SK-N-SH (cell line): ENCODE data around the gene UBFD1. TPM values are rescaled to one million over a fixed set of nuclear protein-coding genes. Genes with fewer than 3 reads are reported as not detected.
A peak's percentile ranks its signal among the peaks of the same experiment; 100 is the strongest.

Experiments
- CTCF ChIA-PET: fragments of 300-600, 350-600 bp; formaldehyde crosslinking; extraction: SDS; loops from one replicate; lab custom pipeline; 2021; lab: Yijun Ruan, JAX
- POLR2A ChIA-PET: fragments of 350-600 bp; sonication (Branson Sonifier 250); formaldehyde crosslinking; extraction: SDS; loops from one replicate; lab custom pipeline; 2020; ENCODE audit warnings: antibody characterized with exemption, inconsistent platforms; lab: Yijun Ruan, JAX
- DNase-seq: peaks from one replicate; pipeline ENCODE4 v3.0.0; 2012
- H2AFZ ChIP-seq: fragments of 200-600 bp; sonication (generic); 2 replicates; pipeline ENCODE4 v1.8.1; 2016; ENCODE audit warnings: antibody characterized with exemption, mild to moderate bottlenecking, low read depth
- H3F3A ChIP-seq: fragments of 200-600 bp; sonication (generic); replicated peaks from 2 replicates; pipeline ENCODE3; 2016; ENCODE audit warnings: antibody characterized with exemption, mild to moderate bottlenecking; ENCODE audit not compliant: insufficient read depth
- H3K27ac ChIP-seq, 2 experiments: fragments of 200-500 bp in 1 of 2; fragments of 200-600 bp in 1 of 2; sonication (Bioruptor generic) in 1 of 2; sonication (generic), shearing (Covaris generic) in 1 of 2; 2 replicates each; pipeline versions ENCODE4 v1.5.1 to v1.6.1; 2014 to 2016; ENCODE audit warnings: low read depth in 2 of 2, inconsistent platforms in 1 of 2, low read length in 1 of 2, mild to moderate bottlenecking in 1 of 2, mixed read lengths in 1 of 2
- H3K27me3 ChIP-seq: fragments of 200-600 bp; sonication (generic), shearing (Covaris generic); 2 replicates; pipeline ENCODE4 v1.6.1; 2016; ENCODE audit warnings: mixed run types; ENCODE audit not compliant: insufficient read depth
- H3K36me3 ChIP-seq, 2 experiments: fragments of 200-500 bp in 1 of 2; fragments of 200-600 bp in 1 of 2; sonication (Bioruptor generic) in 1 of 2; sonication (generic) in 1 of 2; replicated peaks in 1 of 2; 2 replicates each; pipeline versions ENCODE3 to v1.5.1; 2014 to 2016; ENCODE audit warnings: low read length in 1 of 2, mild to moderate bottlenecking in 1 of 2; ENCODE audit not compliant: insufficient read depth in 2 of 2, control insufficient read depth in 1 of 2
- H3K4me1 ChIP-seq, 2 experiments: fragments of 200-500 bp in 1 of 2; fragments of 200-600 bp in 1 of 2; sonication (Bioruptor generic) in 1 of 2; sonication (generic), shearing (Covaris generic) in 1 of 2; 2 replicates each; pipeline versions ENCODE4 v1.5.1 to v1.6.1; 2014 to 2016; ENCODE audit warnings: low read depth in 1 of 2, low read length in 1 of 2, mixed run types in 1 of 2; ENCODE audit not compliant: insufficient read depth in 2 of 2, control insufficient read depth in 1 of 2
- H3K4me2 ChIP-seq: fragments of 200-600 bp; sonication (generic), shearing (Covaris generic); 2 replicates; pipeline ENCODE4 v1.6.1; 2017; ENCODE audit warnings: mixed run types
- H3K4me3 ChIP-seq, 2 experiments: fragments of 200-500 bp in 1 of 2; fragments of 200-600 bp in 1 of 2; sonication (Bioruptor generic) in 1 of 2; sonication (generic), shearing (Covaris generic) in 1 of 2; 2 replicates each; pipeline versions ENCODE4 v1.5.1 to v1.8.1; 2014 to 2016; ENCODE audit warnings: low read depth in 2 of 2, inconsistent platforms in 1 of 2, low read length in 1 of 2, mild to moderate bottlenecking in 1 of 2, mixed read lengths in 1 of 2, moderate library complexity in 1 of 2
- H3K79me2 ChIP-seq: fragments of 200-600 bp; sonication (generic); 2 replicates; pipeline ENCODE4 v1.8.1; 2017; ENCODE audit warnings: mild to moderate bottlenecking; ENCODE audit not compliant: insufficient read depth
- H3K9ac ChIP-seq: fragments of 200-600 bp; sonication (generic); 2 replicates; pipeline ENCODE4 v1.6.1; 2017; ENCODE audit warnings: mixed run types
- H3K9me2 ChIP-seq: fragments of 200-600 bp; sonication (generic); 2 replicates; pipeline ENCODE4 v1.6.1; 2017; ENCODE audit warnings: mixed run types
- H3K9me3 ChIP-seq: fragments of 200-600 bp; sonication (generic); 2 replicates; pipeline ENCODE4 v1.6.1; 2017; ENCODE audit warnings: mixed run types, mild to moderate bottlenecking, moderate library complexity
- H4K20me1 ChIP-seq: fragments of 200-600 bp; sonication (generic); 2 replicates; pipeline ENCODE4 v1.6.1; 2017; ENCODE audit warnings: mild to moderate bottlenecking, mixed run types; ENCODE audit not compliant: insufficient read depth
- ELF1 ChIP-seq: IDR thresholded peaks from 2 replicates; pipeline ENCODE4 v1.4.0; 2012
- EP300 ChIP-seq, 2 experiments: IDR thresholded peaks; 2 replicates each; pipeline versions ENCODE4 v1.4.0 to v1.6.1; 2012; ENCODE audit warnings: borderline replicate concordance in 1 of 2, low read depth in 1 of 2, low read length in 1 of 2
- FOSL2 ChIP-seq: IDR thresholded peaks from 2 replicates; pipeline ENCODE4 v1.4.0; 2012; ENCODE audit warnings: low read depth, mild to moderate bottlenecking, moderate library complexity, borderline replicate concordance
- JUND ChIP-seq: IDR thresholded peaks from 2 replicates; pipeline ENCODE4 v1.4.0; 2012
- MXI1 ChIP-seq: IDR thresholded peaks from 2 replicates; pipeline ENCODE4 v1.6.1; 2012; ENCODE audit warnings: mild to moderate bottlenecking, low read depth, low read length, improper control_type of control experiment
- NFIC ChIP-seq: IDR thresholded peaks from 2 replicates; pipeline ENCODE4 v1.4.0; 2012; ENCODE audit warnings: borderline replicate concordance
- RFX5 ChIP-seq: IDR thresholded peaks from 2 replicates; pipeline ENCODE4 v1.6.1; 2012; ENCODE audit warnings: mild to moderate bottlenecking, improper control_type of control experiment, low read length
- RXRA ChIP-seq: IDR thresholded peaks from 2 replicates; pipeline ENCODE4 v1.4.0; 2012; ENCODE audit warnings: low read depth, mild to moderate bottlenecking, borderline replicate concordance
- SIN3A ChIP-seq: IDR thresholded peaks from 2 replicates; pipeline ENCODE4 v1.6.1; 2012; ENCODE audit warnings: low read depth, mild to moderate bottlenecking, low read length, moderate library complexity, borderline replicate concordance
- SMC3 ChIP-seq: IDR thresholded peaks from 2 replicates; pipeline ENCODE4 v1.6.1; 2012; ENCODE audit warnings: low read depth, low read length, improper control_type of control experiment
- TCF12 ChIP-seq: IDR thresholded peaks from 2 replicates; pipeline ENCODE4 v1.4.0; 2012
- YY1 ChIP-seq: IDR thresholded peaks from 2 replicates; pipeline ENCODE4 v1.4.0; 2012; ENCODE audit warnings: low read depth, mild to moderate bottlenecking
- ZBTB33 ChIP-seq: IDR thresholded peaks from 2 replicates; pipeline ENCODE4 v1.4.0; 2012; ENCODE audit warnings: low read depth, borderline replicate concordance
- WGBS: methylation state at CpG from one replicate; pipeline ENCODE4 v1.1.6; 2017; ENCODE audit warnings: low lambda C conversion rate; 5-methylcytosine and 5-hydroxymethylcytosine counted together
- polyA plus RNA-seq, 3 experiments: library from polyadenylated mRNA; depleted of rRNA; stranded (reverse); fragments of >200 nt; gene quantifications; 2 replicates each; pipeline ENCODE4 v1.2.3, GENCODE V29; 2012
- TF ChIP-seq, protein P1 (sequence below): fragments of 150-350 bp; IDR thresholded peaks from 2 replicates; pipeline ENCODE4 v1.6.1; 2016; ENCODE audit warnings: mild to moderate bottlenecking, low read depth, low read length
- TF ChIP-seq, protein P2 (sequence below): IDR thresholded peaks from 2 replicates; pipeline ENCODE4 v1.4.0; 2012; ENCODE audit warnings: low read depth
- TF ChIP-seq, protein P3 (sequence below): IDR thresholded peaks from 2 replicates; pipeline ENCODE4 v1.6.1; 2012; ENCODE audit warnings: mild to moderate bottlenecking, low read depth, low read length, moderate library complexity

Gene UBFD1
- polyA plus RNA-seq, 1 of the 3 experiments (the other 2 are of a cell fraction): 66.1 TPM

GRCh38 chr16:23587726-23588125 is 30.2 kb downstream of the UBFD1 start:
- peak overlapping the region; percentile 30; the same call in 1 of the 2 replicates for H3K9ac ChIP-seq
- peaks cover 8% of the 10 kb centered on the region; the same call in 1 of the 2 replicates for H4K20me1 ChIP-seq
- no peaks in the 10 kb centered on the region for H3K9me2 ChIP-seq
- H3K4me1 ChIP-seq: no peaks in the 10 kb centered on the region
- no peaks in the 10 kb centered on the region for H3K27me3 ChIP-seq
- ChIA-PET CTCF (no interaction called here), POLR2A (no interaction called here)
- no peaks in the 10 kb centered on the region for H3K9me3 ChIP-seq
- H3K4me2 ChIP-seq: peak overlapping the region; percentile 30; the same call in 1 of the 2 replicates
- H3K79me2 ChIP-seq: peaks cover 70% of the 10 kb centered on the region
- peak; percentile 82 for TF ChIP-seq NFIC
- TF ChIP-seq FOSL2: peak; percentile 34; the same call in 1 of the 2 replicates
- no peak for TF ChIP-seq ZBTB33
- no peak for TF ChIP-seq RXRA
- TF ChIP-seq TCF12: peak; percentile 44; the same call in 1 of the 2 replicates
- TF ChIP-seq EP300 (IDR thresholded peaks at IDR 0.05; ENCODE audit: borderline replicate concordance in 1 of 2, low read depth in 1 of 2, low read length in 1 of 2): no peak
- TF ChIP-seq, protein P1, sequence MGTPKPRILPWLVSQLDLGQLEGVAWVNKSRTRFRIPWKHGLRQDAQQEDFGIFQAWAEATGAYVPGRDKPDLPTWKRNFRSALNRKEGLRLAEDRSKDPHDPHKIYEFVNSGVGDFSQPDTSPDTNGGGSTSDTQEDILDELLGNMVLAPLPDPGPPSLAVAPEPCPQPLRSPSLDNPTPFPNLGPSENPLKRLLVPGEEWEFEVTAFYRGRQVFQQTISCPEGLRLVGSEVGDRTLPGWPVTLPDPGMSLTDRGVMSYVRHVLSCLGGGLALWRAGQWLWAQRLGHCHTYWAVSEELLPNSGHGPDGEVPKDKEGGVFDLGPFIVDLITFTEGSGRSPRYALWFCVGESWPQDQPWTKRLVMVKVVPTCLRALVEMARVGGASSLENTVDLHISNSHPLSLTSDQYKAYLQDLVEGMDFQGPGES: no peak
- TF ChIP-seq JUND: 0 out of 2 replicates have a peak, but pooled peaks have one; percentile 34
- TF ChIP-seq RFX5: no peak
- no peak overlapping the region for H2AFZ ChIP-seq
- DNase-seq: no peak
- peaks cover 34 to 41% of the 10 kb centered on the region in 2 experiments for H3K36me3 ChIP-seq
- peak overlapping the region in 1 of 2 experiments; percentile 52; a peak in 2 of 4 replicates for H3K27ac ChIP-seq
- H3F3A ChIP-seq: peaks cover 3% of the 10 kb centered on the region
- no peak overlapping the region for H3K4me3 ChIP-seq
- 68% methylated on average over 5 of the region's 5 CpGs for WGBS

DNA sequence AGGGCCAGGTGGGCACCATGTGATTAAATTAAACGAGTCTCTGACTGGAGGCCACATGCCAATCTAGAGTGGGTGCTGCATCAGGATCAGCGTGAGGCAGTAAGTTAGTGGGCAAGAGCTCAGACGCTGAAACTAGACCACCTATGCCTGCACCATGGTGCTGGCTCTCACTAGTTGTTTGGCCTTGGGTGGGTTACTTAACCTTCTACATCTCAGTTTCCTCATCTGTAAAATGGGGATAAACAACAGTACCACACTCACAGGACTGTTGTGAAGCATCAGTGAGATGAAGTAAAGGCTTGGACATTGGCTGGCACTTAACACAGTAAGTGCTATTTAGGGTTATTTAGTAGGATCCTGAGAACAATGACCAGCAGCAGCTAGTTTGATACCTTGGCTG is 32.7 kb downstream of the UBFD1 start:
- no peaks in the 10 kb centered on the region for H3K27me3 ChIP-seq
- no peak overlapping the region for H2AFZ ChIP-seq
- no peak for DNase-seq
- peaks cover 0 to 2% of the 10 kb centered on the region in 2 experiments; a peak in 1 of 4 replicates for H3K4me1 ChIP-seq
- H3K9me2 ChIP-seq: no peaks in the 10 kb centered on the region
- no peak overlapping the region for H3K9ac ChIP-seq
- peaks cover 31% of the 10 kb centered on the region in 2 experiments for H3K36me3 ChIP-seq
- CTCF ChIA-PET: interaction anchor here (1.0 kb wide), 1 partner anchor 33 kb away, joined by 3 read pairs; the partner anchor contains the start of gene UBFD1
- no peak overlapping the region for H3K4me2 ChIP-seq
- H3K9me3 ChIP-seq: no peaks in the 10 kb centered on the region
- no peak for TF ChIP-seq MXI1
- TF ChIP-seq SIN3A: no peak
- TF ChIP-seq, protein P1: no peak
- TF ChIP-seq, protein P2, sequence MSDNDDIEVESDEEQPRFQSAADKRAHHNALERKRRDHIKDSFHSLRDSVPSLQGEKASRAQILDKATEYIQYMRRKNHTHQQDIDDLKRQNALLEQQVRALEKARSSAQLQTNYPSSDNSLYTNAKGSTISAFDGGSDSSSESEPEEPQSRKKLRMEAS: no peak
- TF ChIP-seq NFIC: no peak
- TF ChIP-seq ELF1: no peak
- no peak for TF ChIP-seq YY1
- TF ChIP-seq RXRA: no peak
- no peak for TF ChIP-seq SMC3
- no peak for TF ChIP-seq RFX5
- TF ChIP-seq, protein P3, sequence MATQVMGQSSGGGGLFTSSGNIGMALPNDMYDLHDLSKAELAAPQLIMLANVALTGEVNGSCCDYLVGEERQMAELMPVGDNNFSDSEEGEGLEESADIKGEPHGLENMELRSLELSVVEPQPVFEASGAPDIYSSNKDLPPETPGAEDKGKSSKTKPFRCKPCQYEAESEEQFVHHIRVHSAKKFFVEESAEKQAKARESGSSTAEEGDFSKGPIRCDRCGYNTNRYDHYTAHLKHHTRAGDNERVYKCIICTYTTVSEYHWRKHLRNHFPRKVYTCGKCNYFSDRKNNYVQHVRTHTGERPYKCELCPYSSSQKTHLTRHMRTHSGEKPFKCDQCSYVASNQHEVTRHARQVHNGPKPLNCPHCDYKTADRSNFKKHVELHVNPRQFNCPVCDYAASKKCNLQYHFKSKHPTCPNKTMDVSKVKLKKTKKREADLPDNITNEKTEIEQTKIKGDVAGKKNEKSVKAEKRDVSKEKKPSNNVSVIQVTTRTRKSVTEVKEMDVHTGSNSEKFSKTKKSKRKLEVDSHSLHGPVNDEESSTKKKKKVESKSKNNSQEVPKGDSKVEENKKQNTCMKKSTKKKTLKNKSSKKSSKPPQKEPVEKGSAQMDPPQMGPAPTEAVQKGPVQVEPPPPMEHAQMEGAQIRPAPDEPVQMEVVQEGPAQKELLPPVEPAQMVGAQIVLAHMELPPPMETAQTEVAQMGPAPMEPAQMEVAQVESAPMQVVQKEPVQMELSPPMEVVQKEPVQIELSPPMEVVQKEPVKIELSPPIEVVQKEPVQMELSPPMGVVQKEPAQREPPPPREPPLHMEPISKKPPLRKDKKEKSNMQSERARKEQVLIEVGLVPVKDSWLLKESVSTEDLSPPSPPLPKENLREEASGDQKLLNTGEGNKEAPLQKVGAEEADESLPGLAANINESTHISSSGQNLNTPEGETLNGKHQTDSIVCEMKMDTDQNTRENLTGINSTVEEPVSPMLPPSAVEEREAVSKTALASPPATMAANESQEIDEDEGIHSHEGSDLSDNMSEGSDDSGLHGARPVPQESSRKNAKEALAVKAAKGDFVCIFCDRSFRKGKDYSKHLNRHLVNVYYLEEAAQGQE: no peak
- no peak overlapping the region for H3K4me3 ChIP-seq
- 96% methylated on average over 2 of the region's 3 CpGs for WGBS
- H3K79me2 ChIP-seq: peaks cover 95% of the 10 kb centered on the region
- POLR2A ChIA-PET: no interaction called here
- peaks cover 14% of the 10 kb centered on the region; the same call in 1 of the 2 replicates for H4K20me1 ChIP-seq
- H3F3A ChIP-seq: peaks cover 3% of the 10 kb centered on the region
- no peak overlapping the region for H3K27ac ChIP-seq
